Measurements from ENCODE around the gene RALGAPA1. TPM values are rescaled to one million over a fixed set of nuclear protein-coding genes. Genes with fewer than 3 reads are reported as not detected.

The RALGAPA1 gene
- total and polyA plus RNA-seq, 9 of the 15 experiments (the other 6 are each of a cell fraction or from before 2014, with no cell fraction given) = 2.5 to 16.3 (median 6.2) TPM

- H3K4me3 ChIP-seq = no peak overlapping the region
- H3K9me1 ChIP-seq (ENCODE audit: control insufficient read depth, insufficient read depth, low read length) = no peaks in the 10 kb centered on the region
- no peak overlapping the region for H3K9ac ChIP-seq (ENCODE audit: insufficient read depth in 1 of 2, low read depth in 2 of 2, low read length in 2 of 2)
- TF ChIP-seq LEF1 (IDR thresholded peaks at IDR 0.05) = no peak
- TF ChIP-seq NFIC (IDR thresholded peaks at IDR 0.05) = 0 out of 2 replicates have a peak, but pooled peaks have one; percentile 32
- no peak overlapping the region for H3K4me2 ChIP-seq (ENCODE audit: insufficient read depth, low read length)
- no peak for ATAC-seq
- H3K36me3 ChIP-seq (ENCODE audit: control insufficient read depth, insufficient read depth, low read length) = no peaks in the 10 kb centered on the region
- BruUV-seq (replicated peaks) = no TSS peak
- no peak overlapping the region for H2AFZ ChIP-seq (ENCODE audit: low read depth, low read length)
- no peaks in the 10 kb centered on the region for H3K4me1 ChIP-seq (replicated peaks in 1 of 2; ENCODE audit: control insufficient read depth in 2 of 2, insufficient read depth in 2 of 2, low read length in 2 of 2)
- no peaks in the 10 kb centered on the region for H3K79me2 ChIP-seq (ENCODE audit: control insufficient read depth, insufficient read depth, low read length)
- POLR2A ChIA-PET = no interaction called here
- intact Hi-C loops (cut with micrococcal nuclease) = no loop called here
- CTCF ChIA-PET (ENCODE audit: low intra/inter-chr PET ratio) = no interaction called here
- FAIRE-seq = no peak
- H3K27ac ChIP-seq (ENCODE audit: extremely low read depth, low read depth, low read length) = no peak overlapping the region
- 90% methylated on average over 4 of the region's 4 CpGs for WGBS (ENCODE audit: insufficient coverage, low coverage, missing lambda C conversion rate)
- in situ Hi-C loops (cut with MboI) = no loop called here
- H3K27me3 ChIP-seq (ENCODE audit: control insufficient read depth in 2 of 2, insufficient read depth in 2 of 2, low read length in 2 of 2) = no peaks in the 10 kb centered on the region
- H3K9me3 ChIP-seq (replicated peaks; ENCODE audit: control insufficient read depth, insufficient read depth, low read depth, low read length) = no peaks in the 10 kb centered on the region
- no peak for DNase-seq (ENCODE audit: extremely low read depth in 1 of 4, low spot score in 3 of 4)
- H4K20me1 ChIP-seq (replicated peaks; ENCODE audit: control insufficient read depth, insufficient read depth, low read length) = no peaks in the 10 kb centered on the region
Observed at GRCh38 chr14:35701531-35701930, 107.6 kb downstream of the RALGAPA1 start.

- Histone ChIP-seq H4K20me1 (replicated peaks; ENCODE audit: control insufficient read depth, insufficient read depth, low read length) (no peaks in the 10 kb centered on the region), H3K4me3 (no peak overlapping the region), H3K36me3 (ENCODE audit: control insufficient read depth, insufficient read depth, low read length) (no peaks in the 10 kb centered on the region), H3K9ac (ENCODE audit: insufficient read depth in 1 of 2, low read depth in 2 of 2, low read length in 2 of 2) (no peak overlapping the region), H3K9me1 (ENCODE audit: control insufficient read depth, insufficient read depth, low read length) (no peaks in the 10 kb centered on the region), H3K9me3 (replicated peaks; ENCODE audit: control insufficient read depth, insufficient read depth, low read depth, low read length) (no peaks in the 10 kb centered on the region), H2AFZ (ENCODE audit: low read depth, low read length) (no peak overlapping the region), H3K27me3 (ENCODE audit: control insufficient read depth in 2 of 2, insufficient read depth in 2 of 2, low read length in 2 of 2) (no peaks in the 10 kb centered on the region), H3K4me2 (ENCODE audit: insufficient read depth, low read length) (no peak overlapping the region), H3K79me2 (ENCODE audit: control insufficient read depth, insufficient read depth, low read length) (no peaks in the 10 kb centered on the region), H3K4me1 (replicated peaks in 1 of 2; ENCODE audit: control insufficient read depth in 2 of 2, insufficient read depth in 2 of 2, low read length in 2 of 2) (no peaks in the 10 kb centered on the region), H3K27ac (ENCODE audit: extremely low read depth, low read depth, low read length) (no peak overlapping the region)
- DNase-seq (ENCODE audit: extremely low read depth in 1 of 4, low spot score in 3 of 4) (no peak), ATAC-seq (no peak), FAIRE-seq (no peak)
- intact Hi-C loops (cut with micrococcal nuclease) (no loop called here), in situ Hi-C loops (cut with MboI) (loop anchor here (10.0 kb wide), 1 partner anchor 465 kb away; no protein-coding TSS in a partner anchor)
- 79% methylated on average over 5 of the region's 5 CpGs for WGBS (ENCODE audit: insufficient coverage, low coverage, missing lambda C conversion rate)
- CTCF ChIA-PET (ENCODE audit: low intra/inter-chr PET ratio) = no interaction called here
- BruUV-seq (replicated peaks) = no TSS peak
- POLR2A ChIA-PET = no interaction called here
- TF ChIP-seq NCOA4 (IDR thresholded peaks at IDR 0.05; ENCODE audit: partially characterized antibody) (no peak), ZSCAN32 (CRISPR knock-in tag; IDR thresholded peaks at IDR 0.05) (no peak), CLOCK (CRISPR knock-in tag; IDR thresholded peaks at IDR 0.05; ENCODE audit: borderline replicate concordance) (no peak), CBFA2T2 (conservative IDR thresholded peaks at IDR 0.05) (no peak), KLF1 (tag; IDR thresholded peaks at IDR 0.05) (no peak), TCF7L2 (IDR thresholded peaks at IDR 0.05; ENCODE audit: low read depth, low read length) (no peak), ZNF507 (tag; conservative IDR thresholded peaks at IDR 0.05) (no peak), PHB2 (IDR thresholded peaks at IDR 0.05; ENCODE audit: low read depth) (no peak), CREB3L1 (IDR thresholded peaks at IDR 0.05; ENCODE audit: borderline replicate concordance, low read depth) (no peak), SMAD2 (IDR thresholded peaks at IDR 0.05; ENCODE audit: low read depth, low read length) (no peak), ZNF431 (CRISPR knock-in tag; IDR thresholded peaks at IDR 0.05) (no peak), ESRRB (CRISPR knock-in tag; IDR thresholded peaks at IDR 0.05; ENCODE audit: borderline replicate concordance) (no peak)
Observed at GRCh38 chr14:35699791-35700444, 109.2 kb downstream of the RALGAPA1 start.

All from K562 (cell line).